T1000 (cell line): Measurements from ENCODE around the gene GABPB1.
"Not testable (repeated sequence)": the region's sequence is repeated elsewhere in the genome, so short reads cannot be mapped to it uniquely, and the experiment has no call there.

ENCODE experiments used
- DNase-seq: peaks from one replicate; lab custom pipeline; 2025; ENCODE audit warnings: mixed read lengths; lab: John Stamatoyannopoulos, UW

Gene GABPB1

GRCh38 chr15:50354838-50355618 is at the start of gene GABPB1:
Gene GABPB1 (minus strand): TSS chr15:50355198. CDS start chr15:50309798, 45,400 bp downstream.
- peak; percentile 89 for DNase-seq

GRCh38 chr15:50391561-50391960 is 36.6 kb upstream of the GABPB1 start:
- DNase-seq: not testable (repeated sequence)

GRCh38 chr15:50390554-50391264 is 35.7 kb upstream of the GABPB1 start:
- DNase-seq: no peak

- DNase-seq: not testable (repeated sequence)
Measured at GRCh38 chr15:50382408-50382807, 27.4 kb upstream of the GABPB1 start.

- DNase-seq: no peak
Measured at GRCh38 chr15:50381438-50381837, 26.4 kb upstream of the GABPB1 start.

- DNase-seq: no peak
Measured at GRCh38 chr15:50380089-50380488, 25.1 kb upstream of the GABPB1 start.

- DNase-seq: not testable (repeated sequence)
Measured at GRCh38 chr15:50379413-50379812, 24.4 kb upstream of the GABPB1 start.

GRCh38 chr15:50378776-50379175 is 23.8 kb upstream of the GABPB1 start:
- no peak for DNase-seq

- no peak for DNase-seq
Measured at GRCh38 chr15:50377867-50378751, 23.1 kb upstream of the GABPB1 start.

GRCh38 chr15:50369564-50369963 is 14.6 kb upstream of the GABPB1 start:
- not testable (repeated sequence) for DNase-seq

- DNase-seq: no peak
Measured at GRCh38 chr15:50365971-50366370, 11.0 kb upstream of the GABPB1 start.

GRCh38 chr15:50365570-50365969 is 10.6 kb upstream of the GABPB1 start:
- no peak for DNase-seq

GRCh38 chr15:50363612-50364011 is 8.6 kb upstream of the GABPB1 start:
- DNase-seq: no peak

- no peak for DNase-seq
Measured at GRCh38 chr15:50361756-50362155, 6.8 kb upstream of the GABPB1 start.

- DNase-seq: no peak
Measured at GRCh38 chr15:50358845-50359244, 3.8 kb upstream of the GABPB1 start.

GRCh38 chr15:50355980-50356379 is 982 bp upstream of the GABPB1 start:
- no peak for DNase-seq

GRCh38 chr15:50355619-50355905 is 564 bp upstream of the GABPB1 start:
- DNase-seq: no peak

GRCh38 chr15:50353975-50354837 is 792 bp downstream of the GABPB1 start:
- DNase-seq: peak; percentile 27

- no peak for DNase-seq
Measured at GRCh38 chr15:50353251-50353974, 1.6 kb downstream of the GABPB1 start.

GRCh38 chr15:50350621-50351020 is 4.4 kb downstream of the GABPB1 start:
- DNase-seq: no peak

GRCh38 chr15:50345298-50345697 is 9.7 kb downstream of the GABPB1 start:
- DNase-seq: no peak
